Liver (tissue), 9 donors: ENCODE measurements around the gene BIN1. TPM values are rescaled to one million over a fixed set of nuclear protein-coding genes. Genes with fewer than 3 reads are reported as not detected.

Experiments
- DNase-seq: peaks from one replicate; pipeline ENCODE4 v3.0.0-alpha.2; 2017; ENCODE audit warnings: low spot score
- H3K27ac ChIP-seq, 2 donors: one replicate each; pipeline ENCODE4 v1.7.0; 2013; ENCODE audit warnings: inconsistent platforms in 2 of 2, low read length in 2 of 2, control low read depth in 1 of 2, low read depth in 1 of 2, mild to moderate bottlenecking in 1 of 2
- H3K27me3 ChIP-seq, 4 donors: one replicate each; pipeline versions ENCODE4 v1.6.1 to v1.7.0; 2013; ENCODE audit warnings: low read length in 3 of 4, inconsistent platforms in 1 of 4, mild to moderate bottlenecking in 1 of 4, moderate library complexity in 1 of 4; ENCODE audit not compliant: control insufficient read depth in 4 of 4, insufficient read depth in 4 of 4
- H3K36me3 ChIP-seq, 4 donors: one replicate each; pipeline versions ENCODE4 v1.6.1 to v1.7.0; 2013; ENCODE audit warnings: low read length in 3 of 4, mild to moderate bottlenecking in 3 of 4, low read depth in 1 of 4, moderate library complexity in 1 of 4; ENCODE audit not compliant: control insufficient read depth in 4 of 4, insufficient read depth in 3 of 4
- H3K4me1 ChIP-seq, 4 donors: one replicate each; pipeline versions ENCODE4 v1.6.1 to v1.7.0; 2013; ENCODE audit warnings: low read length in 3 of 4, mild to moderate bottlenecking in 3 of 4, moderate library complexity in 1 of 4; ENCODE audit not compliant: control insufficient read depth in 4 of 4, insufficient read depth in 4 of 4
- H3K4me3 ChIP-seq, 3 donors: one replicate each; pipeline versions ENCODE4 v1.6.1 to v1.7.0; 2013; ENCODE audit warnings: low read length in 3 of 3, control low read depth in 1 of 3, low read depth in 1 of 3, mild to moderate bottlenecking in 1 of 3
- H3K9ac ChIP-seq, 2 donors: one replicate each; pipeline ENCODE4 v1.7.0; 2013; ENCODE audit warnings: low read length in 2 of 2, mild to moderate bottlenecking in 2 of 2, moderate library complexity in 2 of 2, control low read depth in 1 of 2, low read depth in 1 of 2
- H3K9me3 ChIP-seq, 4 donors: one replicate each; pipeline versions ENCODE4 v1.6.1 to v1.7.0; 2013; ENCODE audit warnings: low read length in 3 of 4; ENCODE audit not compliant: control insufficient read depth in 4 of 4
- FOXA1 ChIP-seq: IDR thresholded peaks from 2 replicates; pipeline ENCODE4 v1.6.1; 2016; ENCODE audit warnings: antibody characterized with exemption
- FOXA2 ChIP-seq: IDR thresholded peaks from 2 replicates; pipeline ENCODE4 v1.6.1; 2016; ENCODE audit warnings: antibody characterized with exemption
- HNF4G ChIP-seq: IDR thresholded peaks from 2 replicates; pipeline ENCODE4 v1.6.1; 2016; ENCODE audit warnings: antibody characterized with exemption
- NR2F2 ChIP-seq: IDR thresholded peaks from 2 replicates; pipeline ENCODE4 v1.6.1; 2016; ENCODE audit warnings: antibody characterized with exemption
- RAD21 ChIP-seq, 2 donors: IDR thresholded peaks; 2 replicates each; pipeline ENCODE4 v1.6.1; 2016; ENCODE audit warnings: antibody characterized with exemption in 2 of 2, mild to moderate bottlenecking in 2 of 2
- RXRA ChIP-seq, 2 donors: IDR thresholded peaks; 2 replicates each; pipeline ENCODE4 v1.6.1; 2017 to 2018; ENCODE audit warnings: antibody characterized with exemption in 2 of 2, mild to moderate bottlenecking in 1 of 2
- SP1 ChIP-seq: IDR thresholded peaks from 2 replicates; pipeline ENCODE4 v1.6.1; 2018; ENCODE audit warnings: antibody characterized with exemption, mild to moderate bottlenecking
- TAF1 ChIP-seq: conservative IDR thresholded peaks from 2 replicates; pipeline ENCODE4 v1.6.1; 2016; ENCODE audit warnings: antibody characterized with exemption, mild to moderate bottlenecking
- WGBS: extraction: QIAGEN DNeasy Blood & Tissue Kit; methylation state at CpG from one replicate; pipeline ENCODE4 v1.1.7; 2013; 5-methylcytosine and 5-hydroxymethylcytosine counted together
- polyA plus RNA-seq, 2 donors: library from polyadenylated mRNA; stranded (reverse) in 1 of 2; unstranded in 1 of 2; fragments of 200-250 nt in 1 of 2; fragments of >200 nt in 1 of 2; fragmentation: Nextera tagmentation in 1 of 2; extraction: Ambion mirVana in 1 of 2; gene quantifications; one replicate each; pipeline versions ENCODE4 v1.2.1 to v1.2.3, GENCODE V29; 2013 to 2015
- total RNA-seq, 2 donors: library from RNA; depleted of rRNA; stranded (reverse); fragments of >200 nt; gene quantifications; one replicate each; pipeline ENCODE4 v1.2.3, GENCODE V29; 2014
- TF ChIP-seq, protein P1 (sequence below): IDR thresholded peaks from 2 replicates; pipeline ENCODE4 v1.6.1; 2016; ENCODE audit warnings: antibody characterized with exemption, mild to moderate bottlenecking
- TF ChIP-seq, protein P2 (sequence below): fragments of 150-350 bp; IDR thresholded peaks from 2 replicates; pipeline ENCODE4 v1.5.1; 2017; ENCODE audit warnings: improper control_type of control experiment, low read depth, low read length; ENCODE audit not compliant: missing input control
- TF ChIP-seq, protein P3 (sequence below): IDR thresholded peaks from 2 replicates; pipeline ENCODE4 v1.6.1; 2016; ENCODE audit warnings: antibody characterized with exemption
- TF ChIP-seq, protein P4 (sequence below): IDR thresholded peaks from 2 replicates; pipeline ENCODE4 v1.6.1; 2016; ENCODE audit warnings: antibody characterized with exemption
- donor health status: healthy.
- donor health status: healthy.
- donor health status: healthy.
- donor health status: healthy.
- donor health status: healthy.

BIN1 gene
- total and polyA plus RNA-seq, 4 donors = 13.3 to 21.5 (median 15.0) TPM

DNA sequence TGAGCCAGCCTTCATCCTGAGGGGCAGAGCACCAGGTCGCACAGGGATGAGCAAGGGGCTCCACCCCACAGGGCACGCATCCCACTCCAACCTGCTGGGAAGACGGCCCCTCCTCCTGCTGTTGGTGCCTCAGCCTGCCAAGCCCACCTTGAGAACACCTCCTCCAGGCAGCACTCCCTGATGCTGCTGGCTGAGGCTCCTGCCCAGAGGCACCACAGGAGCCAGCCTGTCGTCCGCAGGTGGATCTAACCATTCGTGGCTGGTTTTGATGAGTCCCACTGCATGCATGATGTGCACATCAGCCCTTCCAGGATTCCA is 58.4 kb downstream of the BIN1 start:
- TF ChIP-seq HNF4G = no peak
- TF ChIP-seq, protein P1, sequence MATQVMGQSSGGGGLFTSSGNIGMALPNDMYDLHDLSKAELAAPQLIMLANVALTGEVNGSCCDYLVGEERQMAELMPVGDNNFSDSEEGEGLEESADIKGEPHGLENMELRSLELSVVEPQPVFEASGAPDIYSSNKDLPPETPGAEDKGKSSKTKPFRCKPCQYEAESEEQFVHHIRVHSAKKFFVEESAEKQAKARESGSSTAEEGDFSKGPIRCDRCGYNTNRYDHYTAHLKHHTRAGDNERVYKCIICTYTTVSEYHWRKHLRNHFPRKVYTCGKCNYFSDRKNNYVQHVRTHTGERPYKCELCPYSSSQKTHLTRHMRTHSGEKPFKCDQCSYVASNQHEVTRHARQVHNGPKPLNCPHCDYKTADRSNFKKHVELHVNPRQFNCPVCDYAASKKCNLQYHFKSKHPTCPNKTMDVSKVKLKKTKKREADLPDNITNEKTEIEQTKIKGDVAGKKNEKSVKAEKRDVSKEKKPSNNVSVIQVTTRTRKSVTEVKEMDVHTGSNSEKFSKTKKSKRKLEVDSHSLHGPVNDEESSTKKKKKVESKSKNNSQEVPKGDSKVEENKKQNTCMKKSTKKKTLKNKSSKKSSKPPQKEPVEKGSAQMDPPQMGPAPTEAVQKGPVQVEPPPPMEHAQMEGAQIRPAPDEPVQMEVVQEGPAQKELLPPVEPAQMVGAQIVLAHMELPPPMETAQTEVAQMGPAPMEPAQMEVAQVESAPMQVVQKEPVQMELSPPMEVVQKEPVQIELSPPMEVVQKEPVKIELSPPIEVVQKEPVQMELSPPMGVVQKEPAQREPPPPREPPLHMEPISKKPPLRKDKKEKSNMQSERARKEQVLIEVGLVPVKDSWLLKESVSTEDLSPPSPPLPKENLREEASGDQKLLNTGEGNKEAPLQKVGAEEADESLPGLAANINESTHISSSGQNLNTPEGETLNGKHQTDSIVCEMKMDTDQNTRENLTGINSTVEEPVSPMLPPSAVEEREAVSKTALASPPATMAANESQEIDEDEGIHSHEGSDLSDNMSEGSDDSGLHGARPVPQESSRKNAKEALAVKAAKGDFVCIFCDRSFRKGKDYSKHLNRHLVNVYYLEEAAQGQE = no peak
- no peak for TF ChIP-seq FOXA1
- TF ChIP-seq, protein P2, sequence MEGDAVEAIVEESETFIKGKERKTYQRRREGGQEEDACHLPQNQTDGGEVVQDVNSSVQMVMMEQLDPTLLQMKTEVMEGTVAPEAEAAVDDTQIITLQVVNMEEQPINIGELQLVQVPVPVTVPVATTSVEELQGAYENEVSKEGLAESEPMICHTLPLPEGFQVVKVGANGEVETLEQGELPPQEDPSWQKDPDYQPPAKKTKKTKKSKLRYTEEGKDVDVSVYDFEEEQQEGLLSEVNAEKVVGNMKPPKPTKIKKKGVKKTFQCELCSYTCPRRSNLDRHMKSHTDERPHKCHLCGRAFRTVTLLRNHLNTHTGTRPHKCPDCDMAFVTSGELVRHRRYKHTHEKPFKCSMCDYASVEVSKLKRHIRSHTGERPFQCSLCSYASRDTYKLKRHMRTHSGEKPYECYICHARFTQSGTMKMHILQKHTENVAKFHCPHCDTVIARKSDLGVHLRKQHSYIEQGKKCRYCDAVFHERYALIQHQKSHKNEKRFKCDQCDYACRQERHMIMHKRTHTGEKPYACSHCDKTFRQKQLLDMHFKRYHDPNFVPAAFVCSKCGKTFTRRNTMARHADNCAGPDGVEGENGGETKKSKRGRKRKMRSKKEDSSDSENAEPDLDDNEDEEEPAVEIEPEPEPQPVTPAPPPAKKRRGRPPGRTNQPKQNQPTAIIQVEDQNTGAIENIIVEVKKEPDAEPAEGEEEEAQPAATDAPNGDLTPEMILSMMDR = no peak
- TF ChIP-seq SP1 = no peak
- no peak for TF ChIP-seq NR2F2
- TF ChIP-seq RXRA (IDR thresholded peaks at IDR 0.05) = no peak
- Histone ChIP-seq H3K9ac (no peak overlapping the region), H3K27ac (no peak overlapping the region), H3K27me3 (no peaks in the 10 kb centered on the region), H3K4me3 (no peak overlapping the region), H3K4me1 (peaks cover 0 to 5% (median 2%) of the 10 kb centered on the region in 4 donors), H3K9me3 (no peaks in the 10 kb centered on the region), H3K36me3 (peaks cover 0 to 6% (median 1%) of the 10 kb centered on the region in 4 donors)
- WGBS = 96% methylated on average over 6 of the region's 6 CpGs
- DNase-seq = no peak

DNA sequence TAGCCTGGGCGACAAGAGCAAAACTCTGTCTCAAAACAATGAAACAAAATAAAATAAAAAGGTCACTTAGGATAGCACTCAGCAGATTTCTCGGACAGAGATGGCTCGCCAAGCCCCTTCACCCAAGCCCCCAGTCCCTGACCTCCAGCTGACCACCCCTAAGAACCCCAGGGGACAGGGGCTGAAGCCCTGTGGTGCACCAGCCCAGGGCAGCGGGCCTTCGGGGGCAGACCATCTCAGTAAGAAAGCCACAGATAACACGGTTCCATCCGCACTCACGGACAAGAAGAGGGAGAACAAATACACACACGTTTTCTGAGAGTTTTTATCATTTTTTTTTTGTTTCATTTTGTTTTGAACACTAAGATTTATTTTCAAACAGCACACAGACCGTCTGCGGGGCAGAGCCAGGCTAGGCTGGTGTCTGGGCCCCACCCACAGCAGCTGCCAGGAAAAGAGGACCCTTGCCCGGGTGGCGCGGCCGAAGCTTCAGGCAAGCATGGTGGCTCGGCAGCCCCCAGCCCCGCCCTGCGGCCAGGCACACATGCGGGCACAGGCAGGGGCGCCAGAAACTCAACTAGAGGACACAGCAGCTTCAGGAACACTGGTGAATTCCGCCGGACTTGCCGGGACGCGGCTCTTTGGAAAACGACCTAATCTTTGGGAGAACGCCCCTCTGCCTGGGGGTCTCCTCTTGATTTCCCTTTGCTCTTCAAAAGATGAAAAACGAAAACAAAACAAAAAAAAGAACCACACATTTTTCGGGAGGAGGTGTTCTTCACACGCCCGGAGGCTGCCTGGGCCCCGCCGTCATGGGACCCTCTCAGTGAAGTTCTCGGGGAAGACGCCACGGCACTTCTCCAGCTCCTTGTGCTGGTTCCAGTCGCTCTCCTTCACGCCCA is 59.0 kb downstream of the BIN1 start:
- H3K9ac ChIP-seq = no peak overlapping the region
- no peaks in the 10 kb centered on the region for H3K9me3 ChIP-seq
- no peaks in the 10 kb centered on the region for H3K4me1 ChIP-seq
- no peaks in the 10 kb centered on the region for H3K27me3 ChIP-seq
- TF ChIP-seq, protein P3, sequence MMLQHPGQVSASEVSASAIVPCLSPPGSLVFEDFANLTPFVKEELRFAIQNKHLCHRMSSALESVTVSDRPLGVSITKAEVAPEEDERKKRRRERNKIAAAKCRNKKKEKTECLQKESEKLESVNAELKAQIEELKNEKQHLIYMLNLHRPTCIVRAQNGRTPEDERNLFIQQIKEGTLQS = no peak
- TF ChIP-seq HNF4G (no peak), TAF1 (no peak), SP1 (no peak), NR2F2 (no peak), FOXA2 (no peak), RAD21 (IDR thresholded peaks at IDR 0.05) (no peak), RXRA (IDR thresholded peaks at IDR 0.05) (no peak), FOXA1 (no peak)
- TF ChIP-seq, protein P4, sequence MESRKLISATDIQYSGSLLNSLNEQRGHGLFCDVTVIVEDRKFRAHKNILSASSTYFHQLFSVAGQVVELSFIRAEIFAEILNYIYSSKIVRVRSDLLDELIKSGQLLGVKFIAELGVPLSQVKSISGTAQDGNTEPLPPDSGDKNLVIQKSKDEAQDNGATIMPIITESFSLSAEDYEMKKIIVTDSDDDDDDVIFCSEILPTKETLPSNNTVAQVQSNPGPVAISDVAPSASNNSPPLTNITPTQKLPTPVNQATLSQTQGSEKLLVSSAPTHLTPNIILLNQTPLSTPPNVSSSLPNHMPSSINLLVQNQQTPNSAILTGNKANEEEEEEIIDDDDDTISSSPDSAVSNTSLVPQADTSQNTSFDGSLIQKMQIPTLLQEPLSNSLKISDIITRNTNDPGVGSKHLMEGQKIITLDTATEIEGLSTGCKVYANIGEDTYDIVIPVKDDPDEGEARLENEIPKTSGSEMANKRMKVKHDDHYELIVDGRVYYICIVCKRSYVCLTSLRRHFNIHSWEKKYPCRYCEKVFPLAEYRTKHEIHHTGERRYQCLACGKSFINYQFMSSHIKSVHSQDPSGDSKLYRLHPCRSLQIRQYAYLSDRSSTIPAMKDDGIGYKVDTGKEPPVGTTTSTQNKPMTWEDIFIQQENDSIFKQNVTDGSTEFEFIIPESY = no peak
- no peak overlapping the region for H3K4me3 ChIP-seq
- H3K27ac ChIP-seq = no peak overlapping the region
- H3K36me3 ChIP-seq = peaks cover 0 to 6% (median 1%) of the 10 kb centered on the region in 4 donors
- DNase-seq = no peak
- 95% methylated on average over 38 of the region's 38 CpGs for WGBS
